Stimulated activated naive CD4-positive, alpha-beta T cell treated with Interleukin-2 at 50 U/mL for 16 hours (primary cell): ENCODE results near the gene CGNL1.

Experiments used
- DNase-seq: peaks from one replicate; lab custom pipeline; 2025; lab: John Stamatoyannopoulos, UW

Gene CGNL1

DNA sequence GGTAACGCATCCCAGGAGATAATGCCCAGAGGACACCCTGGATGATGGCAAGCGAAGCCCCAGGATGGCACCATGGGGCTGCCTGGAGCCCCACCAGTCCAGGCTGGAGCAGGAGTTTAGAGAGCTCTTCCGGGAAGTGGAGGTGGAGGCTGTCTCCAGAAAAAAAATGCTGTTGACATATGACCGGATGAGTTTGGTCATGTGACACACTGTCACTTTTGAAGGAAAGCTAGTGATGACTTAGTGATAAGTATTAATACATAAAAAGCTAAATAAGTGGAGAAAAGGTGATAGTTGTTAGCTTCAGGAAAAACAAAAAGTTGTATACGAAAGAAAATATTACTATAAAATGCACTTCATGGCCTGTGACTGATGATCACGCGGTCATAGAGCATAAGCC lies 195.4 kb downstream of the CGNL1 start:
- no peak for DNase-seq

DNA sequence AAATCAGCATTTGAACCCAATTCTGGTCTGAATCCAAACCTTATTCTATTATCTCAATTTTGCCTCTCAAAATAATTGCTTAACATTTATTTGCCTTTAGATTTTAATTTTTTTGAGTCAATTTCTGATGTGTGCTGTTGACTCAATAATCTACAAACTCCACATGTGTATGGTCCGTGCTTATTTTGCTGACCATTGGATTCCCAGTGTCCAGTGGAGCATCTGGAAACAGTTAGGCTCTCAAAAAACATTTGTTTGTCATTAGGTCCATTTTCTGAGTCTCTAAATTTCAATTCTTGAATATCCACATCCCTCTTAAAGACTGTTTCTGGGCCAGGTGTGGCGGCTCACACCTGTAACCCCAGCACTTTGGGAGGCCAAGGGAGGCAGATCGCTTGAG lies 196.2 kb downstream of the CGNL1 start:
- no peak for DNase-seq

DNA sequence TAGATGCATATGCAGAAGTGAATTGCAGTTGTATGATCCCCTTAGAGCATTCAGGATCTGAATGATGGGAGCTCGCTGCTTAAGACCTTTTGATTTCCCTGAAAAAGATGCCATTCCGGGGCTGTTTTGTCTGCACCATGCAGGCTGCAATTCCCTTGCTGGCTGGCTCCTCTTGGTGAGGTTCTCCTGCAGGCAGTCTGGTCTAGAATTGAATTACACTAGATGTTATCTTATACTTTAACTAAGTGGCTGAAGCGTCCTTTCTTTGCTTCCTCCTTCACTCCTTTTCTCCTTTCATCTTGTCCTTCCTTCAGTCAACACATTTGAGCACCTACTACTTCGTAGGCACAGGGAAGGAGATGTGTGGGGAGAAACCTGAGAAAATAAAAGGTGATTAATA lies 196.8 kb downstream of the CGNL1 start:
- DNase-seq, result no peak

DNA sequence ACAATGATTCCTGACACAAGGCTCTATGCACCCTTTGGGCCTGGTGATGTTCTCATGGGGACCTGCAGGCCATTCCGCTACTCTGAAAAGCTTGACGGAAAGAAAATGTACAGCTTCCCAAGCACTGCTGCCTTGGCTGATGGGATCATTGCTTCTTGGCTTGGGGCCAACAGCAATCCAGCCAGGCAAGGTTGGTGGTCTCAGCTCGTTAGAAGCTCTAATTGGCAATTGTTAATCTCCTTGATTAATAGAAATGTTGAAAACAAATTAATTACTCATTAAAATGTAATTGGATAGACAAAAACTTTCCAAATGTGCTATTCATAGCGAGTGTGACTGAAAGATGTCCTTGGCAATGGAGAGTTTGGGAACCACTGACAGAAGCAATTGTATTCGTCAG lies 199.1 kb downstream of the CGNL1 start:
- no peak for DNase-seq

- DNase-seq, result no peak
Measured at GRCh38 chr15:57578288-57578900, 202.1 kb downstream of the CGNL1 start.

DNA sequence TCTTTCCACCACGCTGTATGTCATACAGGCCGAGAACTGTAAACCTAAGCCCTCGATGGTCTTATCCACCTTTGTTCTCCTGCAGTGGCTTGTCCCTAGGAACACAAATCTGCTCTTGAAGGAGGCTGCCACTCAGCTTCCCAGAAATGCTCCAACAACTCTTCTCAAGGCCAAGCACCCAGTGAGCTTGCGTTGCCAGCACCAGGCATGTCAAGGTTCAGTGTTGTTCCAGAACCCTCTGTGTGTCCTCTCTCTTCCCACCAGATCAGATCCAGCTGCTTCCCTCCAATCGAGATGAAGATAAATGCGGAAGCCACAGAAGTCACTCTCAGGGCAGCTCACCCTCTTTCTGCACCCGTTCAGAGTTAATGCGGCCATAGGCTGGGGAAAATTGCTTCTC lies 204.1 kb downstream of the CGNL1 start:
- DNase-seq, result no peak

GRCh38 chr15:57580866-57581265 lies 204.6 kb downstream of the CGNL1 start:
- DNase-seq, result no peak

DNA sequence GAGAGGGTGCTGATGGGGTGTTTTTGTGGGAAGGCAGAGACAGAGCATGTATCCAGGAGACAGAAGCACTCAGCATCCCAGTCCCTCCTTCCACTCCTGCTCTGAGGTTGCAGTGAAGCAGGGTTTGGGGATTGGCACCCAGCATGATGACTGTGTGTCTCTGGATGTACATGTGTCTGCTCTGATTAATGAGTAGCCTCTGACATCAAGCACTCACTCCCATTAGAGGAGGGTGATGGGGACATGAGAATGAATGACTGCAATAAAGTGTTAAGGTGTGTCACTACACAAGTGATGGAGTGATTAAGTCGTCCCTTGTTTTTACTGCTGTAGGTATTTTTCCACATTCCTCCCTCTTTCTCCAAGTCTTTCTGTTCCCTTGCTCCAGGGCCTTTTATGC lies 205.8 kb downstream of the CGNL1 start:
- no peak for DNase-seq

DNA sequence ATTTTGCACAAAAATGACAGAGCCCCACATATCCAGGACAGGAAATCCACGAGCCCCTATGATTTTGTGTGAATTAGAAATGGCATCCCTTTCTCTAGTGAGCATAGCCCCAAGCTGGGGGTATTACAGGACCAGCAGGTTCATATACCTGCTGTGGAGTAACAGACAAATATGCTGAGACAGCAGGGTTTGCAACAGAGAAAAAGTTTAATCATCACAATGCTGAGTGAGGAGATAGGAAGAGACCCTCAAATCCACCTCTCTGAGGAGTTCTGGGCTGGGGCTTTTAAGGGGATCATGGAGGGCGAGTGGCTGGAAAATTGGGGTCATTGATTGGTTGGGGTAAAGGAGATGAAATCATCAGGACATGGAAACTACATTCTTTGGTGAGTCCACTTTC lies 207.0 kb downstream of the CGNL1 start:
- no peak for DNase-seq

GRCh38 chr15:57583720-57584119 lies 207.4 kb downstream of the CGNL1 start:
- no peak for DNase-seq

DNA sequence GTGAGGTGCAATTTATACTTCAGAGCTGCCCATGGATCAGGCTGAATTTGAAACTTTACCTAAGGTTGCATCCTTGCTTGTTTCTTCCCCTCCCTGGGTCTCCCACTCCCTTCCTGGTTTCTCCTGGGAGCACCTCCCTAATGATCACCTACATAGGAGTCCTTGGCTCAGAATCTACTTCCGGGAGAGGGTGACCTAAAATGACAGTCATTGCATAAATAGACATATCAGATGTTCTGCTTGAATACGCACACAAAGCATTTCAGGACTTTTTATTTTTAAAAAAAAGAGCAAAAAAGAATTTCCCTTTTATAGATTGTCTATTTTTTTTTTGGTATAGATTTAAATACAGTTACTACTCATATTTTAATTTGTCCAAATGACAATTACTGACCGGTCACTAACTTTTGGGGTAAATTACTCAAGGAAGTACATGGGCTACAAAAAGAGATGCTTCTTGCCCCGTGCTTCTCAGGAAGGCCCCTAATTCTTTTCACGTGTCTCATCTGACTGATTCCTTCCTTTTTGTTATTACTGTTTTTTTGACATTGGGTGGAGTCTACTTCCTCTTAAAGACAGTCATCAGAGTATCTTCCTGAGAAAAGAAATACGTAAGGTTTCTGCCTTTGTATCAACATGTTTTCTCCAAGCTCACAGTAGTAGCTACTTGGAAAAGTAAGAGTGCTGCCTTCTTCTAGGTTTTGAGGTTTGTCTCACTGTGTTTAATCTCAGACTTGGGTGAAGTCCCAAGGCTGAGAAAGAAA lies 210.5 kb downstream of the CGNL1 start:
- DNase-seq, result no peak

GRCh38 chr15:57589281-57589680 lies 213.0 kb downstream of the CGNL1 start:
- DNase-seq, result no peak

GRCh38 chr15:57589754-57590153 lies 213.4 kb downstream of the CGNL1 start:
- no peak for DNase-seq

DNA sequence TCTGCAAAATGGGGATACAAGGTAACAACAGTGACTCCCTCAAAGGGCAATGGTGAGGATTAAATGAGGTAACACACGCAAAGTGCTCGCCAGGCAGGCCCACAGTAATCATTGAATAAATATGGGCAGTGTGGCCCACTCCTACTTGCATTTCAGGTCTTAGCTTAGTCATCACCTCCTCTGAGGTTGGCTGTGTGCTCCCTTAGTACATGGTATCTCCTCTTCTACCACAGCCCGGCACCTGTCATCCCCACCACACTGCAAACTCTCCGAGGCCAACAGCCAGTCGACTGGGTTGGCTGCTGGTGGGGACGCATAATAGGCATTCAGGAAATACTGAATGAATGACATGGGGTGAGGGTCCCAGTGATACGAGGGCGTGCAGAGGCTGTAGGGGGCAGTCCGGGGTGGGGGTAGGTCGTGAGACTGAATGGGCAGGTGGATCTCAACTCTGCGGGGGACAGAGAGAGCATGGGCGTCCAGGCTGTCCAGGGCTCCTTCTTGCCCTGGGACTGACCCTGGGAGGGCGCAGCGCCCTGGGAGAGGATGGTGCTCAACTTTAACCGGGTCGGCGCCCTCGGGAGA lies 215.0 kb downstream of the CGNL1 start:
- DNase-seq, result no peak

GRCh38 chr15:57591822-57592367 lies 215.6 kb downstream of the CGNL1 start, which contains the start of gene MYZAP:
TSS of gene MYZAP (plus strand) at chr15:57591904. CDS start at chr15:57592035, 131 bp downstream.
- DNase-seq, result peak; percentile 4

DNA sequence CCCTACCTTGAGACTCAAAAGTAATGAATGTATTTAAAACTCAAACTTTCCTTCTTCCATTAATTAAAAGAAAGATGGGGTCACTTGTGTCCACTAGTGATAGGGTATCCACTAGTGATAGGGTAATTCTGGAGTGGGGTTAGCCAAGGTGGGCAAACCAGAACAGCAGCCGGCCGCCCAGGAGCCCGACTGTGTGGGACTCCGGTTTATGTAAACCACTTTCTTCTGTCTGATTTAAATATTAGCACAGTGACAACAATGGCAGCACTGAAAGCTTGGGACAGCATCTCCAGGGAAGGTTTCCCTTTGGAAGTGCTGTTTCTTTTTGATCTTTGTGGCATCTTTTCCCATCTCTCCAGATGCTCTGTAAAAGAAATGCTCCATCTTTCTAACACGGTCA lies 216.1 kb downstream of the CGNL1 start:
- DNase-seq, result no peak

DNA sequence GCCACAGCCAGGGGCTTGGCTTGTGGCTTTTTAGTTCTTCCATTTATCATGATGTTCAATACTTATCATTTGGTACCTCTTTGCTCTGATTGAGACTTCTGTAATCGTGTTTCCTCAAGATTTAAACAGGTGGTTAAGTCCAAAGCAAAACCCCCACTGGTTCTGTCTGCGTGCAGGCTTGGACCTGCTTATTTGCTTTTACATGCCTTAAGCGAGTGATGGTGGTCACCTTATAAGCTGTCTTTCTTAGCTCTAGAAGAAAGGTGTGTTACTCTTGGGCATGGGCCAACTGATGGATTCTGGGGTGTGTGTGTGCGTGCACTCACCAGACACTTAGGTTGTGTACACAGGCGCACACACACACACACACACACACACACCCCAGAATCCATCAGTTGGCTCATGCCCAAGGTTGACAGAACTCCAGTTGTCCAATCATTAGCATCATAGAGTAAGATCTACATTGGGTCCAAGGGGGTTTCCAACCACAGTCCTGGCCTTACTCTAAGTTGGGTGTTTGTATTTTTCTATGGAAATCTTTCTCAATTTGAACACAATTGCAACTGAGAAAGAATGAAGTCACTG lies 216.6 kb downstream of the CGNL1 start:
- DNase-seq, result no peak

DNA sequence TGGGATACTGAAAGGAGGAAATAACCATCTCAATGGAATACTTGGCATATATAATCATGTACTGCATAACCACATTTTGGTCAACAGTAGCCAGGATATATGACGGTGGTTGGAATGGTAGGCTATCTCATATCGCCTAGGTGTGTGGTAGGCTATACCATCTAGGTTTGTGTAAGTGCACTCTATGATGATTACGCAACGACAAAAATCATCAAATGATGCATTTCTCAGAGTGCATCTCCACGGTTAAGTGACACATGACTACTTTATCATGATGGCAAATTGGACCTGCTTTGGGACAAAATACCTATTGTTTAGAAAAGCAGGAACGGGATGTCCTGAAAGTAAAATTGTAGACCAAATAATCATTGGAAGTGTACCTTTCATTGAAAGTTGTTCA lies 218.2 kb downstream of the CGNL1 start:
- DNase-seq, result no peak

- no peak for DNase-seq
Measured at GRCh38 chr15:57595011-57595866, 218.9 kb downstream of the CGNL1 start.

- DNase-seq, result no peak
Measured at GRCh38 chr15:57596301-57596855, 220.1 kb downstream of the CGNL1 start.

GRCh38 chr15:57596978-57597377 lies 220.7 kb downstream of the CGNL1 start:
- DNase-seq, result no peak
